ENCODE data around the gene UBL4A. TPM values are rescaled to one million over a fixed set of nuclear protein-coding genes. Genes with fewer than 3 reads are reported as not detected.
A peak's percentile ranks its signal among the peaks of the same experiment; 100 is the strongest.

The UBL4A gene
- total RNA-seq, 1 donor: 35.0 TPM

DNA sequence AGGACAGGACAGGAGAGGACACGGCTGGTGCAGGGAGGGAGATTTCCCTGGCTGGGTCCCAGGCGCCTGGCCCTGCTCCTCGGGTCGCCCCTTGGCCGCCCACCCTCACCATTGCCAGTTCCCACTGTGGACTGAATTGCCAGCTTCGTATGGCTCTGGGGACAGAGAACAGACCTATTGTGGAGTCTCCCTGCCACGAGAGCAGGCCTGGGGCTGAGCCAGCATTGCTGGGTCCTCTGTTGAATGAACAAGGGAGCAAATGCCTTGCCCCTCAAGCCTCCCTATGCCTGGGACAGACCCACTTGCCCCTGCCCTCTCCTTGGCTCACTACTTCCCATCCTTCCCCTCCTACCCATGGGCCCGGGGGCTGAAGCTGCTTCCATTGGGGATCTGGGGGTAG, 24.0 kb downstream of the UBL4A start:
- TF ChIP-seq, protein P1, sequence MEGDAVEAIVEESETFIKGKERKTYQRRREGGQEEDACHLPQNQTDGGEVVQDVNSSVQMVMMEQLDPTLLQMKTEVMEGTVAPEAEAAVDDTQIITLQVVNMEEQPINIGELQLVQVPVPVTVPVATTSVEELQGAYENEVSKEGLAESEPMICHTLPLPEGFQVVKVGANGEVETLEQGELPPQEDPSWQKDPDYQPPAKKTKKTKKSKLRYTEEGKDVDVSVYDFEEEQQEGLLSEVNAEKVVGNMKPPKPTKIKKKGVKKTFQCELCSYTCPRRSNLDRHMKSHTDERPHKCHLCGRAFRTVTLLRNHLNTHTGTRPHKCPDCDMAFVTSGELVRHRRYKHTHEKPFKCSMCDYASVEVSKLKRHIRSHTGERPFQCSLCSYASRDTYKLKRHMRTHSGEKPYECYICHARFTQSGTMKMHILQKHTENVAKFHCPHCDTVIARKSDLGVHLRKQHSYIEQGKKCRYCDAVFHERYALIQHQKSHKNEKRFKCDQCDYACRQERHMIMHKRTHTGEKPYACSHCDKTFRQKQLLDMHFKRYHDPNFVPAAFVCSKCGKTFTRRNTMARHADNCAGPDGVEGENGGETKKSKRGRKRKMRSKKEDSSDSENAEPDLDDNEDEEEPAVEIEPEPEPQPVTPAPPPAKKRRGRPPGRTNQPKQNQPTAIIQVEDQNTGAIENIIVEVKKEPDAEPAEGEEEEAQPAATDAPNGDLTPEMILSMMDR (IDR thresholded peaks at IDR 0.05; ENCODE audit: insufficient read depth, low read length): no peak
- no peak overlapping the region for H3K4me3 ChIP-seq (ENCODE audit: low read depth, low read length)
- no peak for DNase-seq (ENCODE audit: low read depth)

DNA sequence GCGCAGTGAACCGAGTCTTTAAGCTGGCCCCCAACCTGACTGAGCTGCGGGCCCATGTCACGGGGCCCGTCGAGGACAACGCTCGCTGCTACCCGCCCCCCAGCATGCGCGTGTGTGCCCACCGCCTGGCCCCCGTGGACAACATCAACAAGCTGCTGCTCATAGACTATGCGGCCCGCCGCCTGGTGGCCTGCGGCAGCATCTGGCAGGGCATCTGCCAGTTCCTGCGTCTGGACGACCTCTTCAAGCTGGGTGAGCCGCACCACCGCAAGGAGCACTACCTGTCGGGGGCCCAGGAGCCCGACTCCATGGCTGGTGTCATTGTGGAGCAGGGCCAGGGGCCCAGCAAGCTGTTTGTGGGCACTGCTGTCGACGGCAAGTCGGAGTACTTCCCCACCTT, 26.1 kb downstream of the UBL4A start:
- no peak for DNase-seq (ENCODE audit: low read depth)
- H3K4me3 ChIP-seq (ENCODE audit: low read depth, low read length): peak overlapping the region; percentile 75
- TF ChIP-seq, protein P1 (IDR thresholded peaks at IDR 0.05; ENCODE audit: insufficient read depth, low read length): no peak

DNA sequence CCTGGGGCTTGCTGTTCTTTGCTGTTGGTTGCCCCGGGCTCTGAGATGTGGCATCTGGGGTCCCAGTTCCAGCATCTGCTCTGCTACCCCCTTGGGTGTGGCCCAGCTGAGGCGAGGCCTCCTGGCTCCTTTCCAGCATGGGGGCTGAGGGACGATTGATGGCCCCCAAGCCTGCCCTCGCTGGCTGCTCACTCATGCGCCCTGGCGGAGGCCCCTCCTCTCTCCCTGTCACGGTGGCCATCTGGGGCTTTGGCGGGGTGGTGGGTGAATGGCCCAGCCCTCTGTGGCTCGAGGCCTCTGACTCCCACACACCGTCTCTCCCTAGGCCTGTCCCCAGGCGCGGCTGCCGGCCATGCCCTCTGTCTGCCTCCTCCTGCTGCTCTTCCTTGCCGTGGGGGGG, 26.6 kb downstream of the UBL4A start:
- H3K4me3 ChIP-seq (ENCODE audit: low read depth, low read length): peak overlapping the region; percentile 75
- TF ChIP-seq, protein P1 (IDR thresholded peaks at IDR 0.05; ENCODE audit: insufficient read depth, low read length): no peak
- DNase-seq (ENCODE audit: low read depth): no peak

DNA sequence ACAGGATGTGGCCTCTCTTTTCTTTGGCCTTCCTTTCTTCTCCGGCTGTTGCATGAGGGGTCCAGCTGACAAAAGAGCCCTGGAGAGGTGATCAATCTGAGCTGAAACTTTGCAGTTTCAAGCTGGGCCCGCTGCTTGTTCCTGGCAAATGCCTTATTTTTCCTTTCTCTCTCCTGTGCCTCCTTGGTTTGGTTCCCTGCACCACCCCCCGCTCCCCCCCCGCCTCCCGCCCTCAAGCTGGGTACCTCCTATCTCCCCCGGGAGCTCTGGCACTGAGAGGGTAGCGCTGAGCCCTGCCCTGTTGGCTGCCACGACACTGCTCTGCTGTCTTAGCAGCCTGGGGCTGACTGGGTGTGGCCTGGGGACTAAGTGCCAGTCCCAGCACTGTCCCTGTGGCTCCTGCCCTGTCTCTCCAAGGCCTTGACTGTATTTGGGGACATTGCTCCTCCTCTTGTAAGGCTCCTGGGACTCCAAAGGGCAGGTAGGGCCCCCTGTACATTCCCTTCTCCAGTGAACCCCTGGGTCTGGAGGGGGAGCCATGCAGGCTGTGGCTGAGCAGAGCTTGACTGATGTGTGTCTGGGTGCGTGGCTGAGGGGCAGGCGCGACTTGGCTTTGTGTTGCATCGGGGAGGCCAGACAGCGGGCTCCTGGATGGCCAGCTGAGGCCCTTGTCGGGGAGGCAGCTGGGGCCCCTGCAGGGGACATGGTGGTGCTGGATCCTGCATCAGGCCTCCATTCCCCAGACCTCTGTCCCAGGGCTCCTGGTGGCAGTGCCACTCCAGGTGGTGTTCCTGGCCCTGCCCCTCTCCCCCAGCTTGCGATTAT, 27.2 kb downstream of the UBL4A start:
- no peak for DNase-seq (ENCODE audit: low read depth)
- peak overlapping the region; percentile 75 for H3K4me3 ChIP-seq (ENCODE audit: low read depth, low read length)
- TF ChIP-seq, protein P1 (IDR thresholded peaks at IDR 0.05; ENCODE audit: insufficient read depth, low read length): no peak

DNA sequence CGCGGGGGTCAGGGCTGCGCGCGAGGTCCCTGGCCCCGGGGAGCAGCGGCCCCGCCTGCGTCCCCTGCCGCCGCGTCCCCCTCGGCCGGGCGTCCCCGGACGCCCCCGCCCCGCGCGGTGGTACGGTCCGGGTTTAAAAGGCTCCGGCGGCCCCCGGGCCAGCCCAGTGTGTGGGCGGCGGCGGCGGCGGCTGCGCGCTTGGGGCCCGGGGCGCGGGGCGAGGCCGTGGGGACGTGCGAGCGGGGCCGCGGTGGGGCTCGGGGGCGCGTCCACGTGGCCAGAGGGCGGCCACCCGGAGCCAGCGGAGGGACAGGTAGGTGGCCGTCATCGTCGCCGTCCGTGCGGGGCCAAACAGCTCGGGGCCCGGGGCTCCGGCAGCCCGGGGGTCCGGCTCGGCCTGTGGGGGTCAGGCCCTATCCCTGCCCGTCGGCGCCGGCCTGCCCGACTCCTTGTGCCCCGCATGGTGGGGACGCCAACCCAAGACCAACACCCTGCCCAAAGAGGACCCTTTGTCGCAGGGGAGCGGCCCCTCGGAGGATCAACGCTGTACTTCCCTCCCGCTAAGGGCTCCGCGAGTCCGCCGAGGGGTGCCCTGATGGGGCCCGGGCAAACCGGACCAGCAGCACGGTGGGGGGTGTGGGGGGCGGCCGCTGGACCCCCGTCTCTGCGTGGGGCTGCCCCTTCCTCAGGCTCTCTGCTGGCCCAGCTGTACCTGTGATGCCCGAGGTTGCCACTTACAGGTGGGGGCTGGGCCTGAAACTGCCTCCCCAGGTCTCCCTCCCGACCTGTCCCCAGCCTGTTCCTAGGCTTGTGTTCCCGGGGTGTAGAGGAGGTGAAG, 28.1 kb downstream of the UBL4A start, which contains the start of gene PLXNA3:
Gene PLXNA3 (plus strand): TSS at position 166 of the 838 bp plus-strand sequence. CDS start 1,903 bp downstream, outside the sequence.
- H3K4me3 ChIP-seq (ENCODE audit: low read depth, low read length): peak within 1 kb of the TSS; percentile 75
- TF ChIP-seq, protein P1 (IDR thresholded peaks at IDR 0.05; ENCODE audit: insufficient read depth, low read length): no peak
- DNase-seq (ENCODE audit: low read depth): no peak

DNA sequence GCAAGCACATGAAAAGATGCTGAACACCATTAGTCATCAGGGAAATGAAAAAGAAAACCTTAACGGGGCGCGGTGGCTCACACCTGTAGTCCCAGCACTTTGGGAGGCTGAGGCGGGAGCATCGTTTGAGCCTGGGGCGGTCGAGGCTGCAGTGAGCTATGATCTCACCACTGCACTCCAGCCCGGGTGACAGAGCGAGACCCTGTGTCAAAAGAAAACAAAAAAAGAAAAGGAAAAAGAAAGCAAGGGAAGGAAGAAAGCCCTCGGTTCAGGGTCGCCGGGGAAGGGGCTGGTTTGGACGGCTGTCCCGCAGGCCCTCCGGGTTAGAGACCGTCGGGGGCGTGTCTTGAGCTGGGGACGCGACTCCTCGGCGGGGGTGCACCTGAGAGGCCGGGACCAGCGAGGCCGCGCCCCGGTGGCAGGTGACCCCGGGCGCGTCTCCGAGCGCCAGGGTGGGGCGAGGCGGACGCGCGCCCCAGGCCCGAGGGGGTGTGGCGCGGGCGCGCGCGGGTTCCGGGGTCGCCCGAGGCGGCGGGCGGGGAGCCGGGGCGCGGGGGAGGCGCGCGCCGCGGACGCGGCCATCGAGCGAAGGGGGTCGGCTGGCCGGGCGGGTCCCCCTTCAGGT, 28.8 kb downstream of the UBL4A start:
- TF ChIP-seq, protein P1 (IDR thresholded peaks at IDR 0.05; ENCODE audit: insufficient read depth, low read length): no peak
- no peak for DNase-seq (ENCODE audit: low read depth)
- H3K4me3 ChIP-seq (ENCODE audit: low read depth, low read length): peak overlapping the region; percentile 58

Data from fibroblast of the aortic adventitia (primary cell).